Thoracic aorta (tissue), 2 donors: Measurements from ENCODE around the gene S100A2. TPM values are rescaled to one million over a fixed set of nuclear protein-coding genes. Genes with fewer than 3 reads are reported as not detected.
A peak's percentile ranks its signal among the peaks of the same experiment; 100 is the strongest.

Experiments
- ATAC-seq: fragments of 150-250 bp; one replicate; pipeline ENCODE4 v1.8.0; 2017; ENCODE audit warnings: low read depth; ENCODE audit not compliant: insufficient number of reproducible peaks, low FRiP score
- DNase-seq: peaks from one replicate; pipeline ENCODE4 v3.0.0-alpha.2; 2020; ENCODE audit warnings: low spot score
- H3K27ac ChIP-seq, 2 donors: fragments of 200-600 bp; sonication (generic); 1 replicate in 1 of 2; 2 replicates in 1 of 2; pipeline ENCODE4 v1.5.1; 2016; ENCODE audit warnings: mild to moderate bottlenecking in 2 of 2, moderate library complexity in 2 of 2
- H3K27me3 ChIP-seq: fragments of 200-600 bp; sonication (generic); replicated peaks from 2 replicates; pipeline ENCODE4 v1.6.0; 2016; ENCODE audit warnings: mild to moderate bottlenecking; ENCODE audit not compliant: insufficient read depth
- H3K36me3 ChIP-seq: fragments of 200-600 bp; sonication (generic); one replicate; pipeline ENCODE4 v1.5.1; 2016
- H3K4me1 ChIP-seq, 2 donors: fragments of 200-600 bp; sonication (generic); 1 replicate in 1 of 2; 2 replicates in 1 of 2; pipeline versions ENCODE4 v1.5.1 to v1.6.0; 2016; ENCODE audit warnings: low read depth in 2 of 2, mild to moderate bottlenecking in 1 of 2; ENCODE audit not compliant: control insufficient read depth in 1 of 2
- H3K4me3 ChIP-seq: fragments of 200-600 bp; sonication (generic); 2 replicates; pipeline ENCODE4 v1.5.1; 2016; ENCODE audit warnings: mild to moderate bottlenecking
- H3K9me3 ChIP-seq: fragments of 200-600 bp; sonication (generic); 2 replicates; pipeline ENCODE4 v1.5.1; 2016
- CTCF ChIP-seq: fragments of 200-600 bp; sonication (generic); IDR thresholded peaks from one replicate; pipeline ENCODE4 v1.5.1; 2019; ENCODE audit warnings: antibody characterized with exemption
- total RNA-seq, 2 donors: library from RNA; depleted of rRNA; stranded (reverse); fragments of >200 nt; gene quantifications; one replicate each; pipeline versions ENCODE4 v1.1.0 to v1.2.3, GENCODE V29; 2016

Gene S100A2
- total RNA-seq, 2 donors from 2014 or later, result 1.1 to 2.9 TPM

DNA sequence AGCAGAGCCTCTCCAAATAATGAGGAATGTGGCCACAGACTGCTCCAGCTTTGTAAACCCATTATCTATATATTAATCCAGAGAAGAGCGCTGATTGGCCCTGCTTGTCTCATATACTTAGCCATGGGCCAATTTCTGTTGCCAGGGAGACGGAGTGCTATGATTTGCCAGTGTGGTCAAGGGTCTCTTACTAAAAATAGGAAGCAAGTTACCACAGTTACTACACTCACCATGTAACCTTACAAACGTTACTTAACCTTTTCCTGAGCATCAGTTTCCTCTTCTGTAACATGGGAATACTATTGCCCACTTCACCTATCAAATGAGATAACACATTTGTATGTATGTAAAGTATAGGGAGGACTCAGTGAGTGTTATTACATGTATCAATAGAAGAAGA lies 7.7 kb upstream of the S100A2 start:
- H3K4me3 ChIP-seq, result no peak overlapping the region
- DNase-seq (no peak), ATAC-seq (no peak)
- H3K36me3 ChIP-seq, result no peaks in the 10 kb centered on the region
- peaks cover 5 to 33% of the 10 kb centered on the region in 2 donors for H3K4me1 ChIP-seq
- H3K27ac ChIP-seq, result peak overlapping the region; percentile 64 to 75
- no peaks in the 10 kb centered on the region for H3K27me3 ChIP-seq
- H3K9me3 ChIP-seq, result no peaks in the 10 kb centered on the region
- no peak for TF ChIP-seq CTCF

- Histone ChIP-seq H3K36me3 (no peaks in the 10 kb centered on the region), H3K4me3 (peak overlapping the region; percentile 27), H3K27me3 (no peaks in the 10 kb centered on the region), H3K4me1 (peaks cover 12 to 35% of the 10 kb centered on the region in 2 donors), H3K27ac (peak overlapping the region; percentile 64 to 75), H3K9me3 (no peaks in the 10 kb centered on the region)
- ATAC-seq (peak; percentile 87), DNase-seq (peak; percentile 77)
- peak; percentile 76 for TF ChIP-seq CTCF
These were observed 6.9 kb upstream of the S100A2 start for GRCh38 chr1:153572569-153573015.

DNA sequence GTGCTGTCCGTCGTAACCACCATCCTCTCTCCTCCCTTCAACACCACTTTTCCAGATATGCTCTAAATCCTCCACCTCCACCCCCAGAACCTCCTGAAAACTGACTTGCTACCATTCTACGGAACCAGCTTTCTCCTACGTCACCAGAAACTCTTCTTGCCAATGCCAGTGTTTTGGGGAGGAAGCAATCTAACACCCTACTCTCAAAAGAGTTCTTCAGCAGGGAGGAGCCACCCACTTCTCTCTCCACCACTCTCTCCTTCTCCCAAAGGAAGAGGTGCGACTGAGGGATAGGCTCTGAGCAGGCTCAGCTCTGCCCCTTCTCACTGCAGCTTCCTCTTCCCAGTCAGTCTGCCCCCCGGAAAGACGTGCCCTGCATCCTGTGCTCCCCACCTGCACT lies 6.1 kb upstream of the S100A2 start:
- ATAC-seq (no peak), DNase-seq (no peak)
- Histone ChIP-seq H3K4me1 (peaks cover 21 to 39% of the 10 kb centered on the region in 2 donors), H3K27me3 (no peaks in the 10 kb centered on the region), H3K27ac (peak overlapping the region; percentile 64 to 75), H3K36me3 (no peaks in the 10 kb centered on the region), H3K4me3 (no peak overlapping the region), H3K9me3 (no peaks in the 10 kb centered on the region)
- TF ChIP-seq CTCF, result no peak

- DNase-seq, result no peak
- no peak for TF ChIP-seq CTCF
- no peak overlapping the region for H3K4me3 ChIP-seq
These were observed 5.2 kb upstream of the S100A2 start for GRCh38 chr1:153570874-153571273.

GRCh38 chr1:153569465-153569864 lies 3.8 kb upstream of the S100A2 start:
- no peaks in the 10 kb centered on the region for H3K36me3 ChIP-seq
- H3K27ac ChIP-seq, result no peak overlapping the region
- TF ChIP-seq CTCF, result no peak
- no peaks in the 10 kb centered on the region for H3K27me3 ChIP-seq
- H3K4me3 ChIP-seq, result no peak overlapping the region
- H3K4me1 ChIP-seq, result peaks cover 33 to 56% of the 10 kb centered on the region in 2 donors
- ATAC-seq (no peak), DNase-seq (no peak)
- no peaks in the 10 kb centered on the region for H3K9me3 ChIP-seq

More at GRCh38 chr1:153570874-153571273, 5.2 kb upstream of the S100A2 start:
- no peaks in the 10 kb centered on the region for H3K9me3 ChIP-seq
- no peaks in the 10 kb centered on the region for H3K27me3 ChIP-seq
- H3K36me3 ChIP-seq, result no peaks in the 10 kb centered on the region
- no peak for ATAC-seq
- no peak overlapping the region for H3K27ac ChIP-seq
- peaks cover 26 to 46% of the 10 kb centered on the region in 2 donors for H3K4me1 ChIP-seq
